H1 (cell line): ENCODE measurements around the gene MYO7B. TPM values are rescaled to one million over a fixed set of nuclear protein-coding genes. Genes with fewer than 3 reads are reported as not detected.

Experiments
- CTCF ChIA-PET: fragments of 300-600 bp; sonication (Branson Sonifier 250); formaldehyde crosslinking; loops from one replicate; lab custom pipeline; 2021; ENCODE audit not compliant: partially characterized antibody; lab: Charles Lee
- POLR2A ChIA-PET: fragments of 300-600 bp; sonication (Branson Sonifier 250); formaldehyde crosslinking; loops from one replicate; lab custom pipeline; 2021; ENCODE audit warnings: inconsistent platforms; ENCODE audit not compliant: partially characterized antibody; lab: Charles Lee
- DNase-seq, 2 experiments: peaks; one replicate each; pipeline versions ENCODE4 v3.0.0 to v3.0.0-alpha.2; 2010 to 2022; ENCODE audit warnings: low spot score in 2 of 2, low read depth in 1 of 2, mixed read lengths in 1 of 2
- FAIRE-seq: peaks from 2 replicates; lab custom pipeline; 2011; peaks lifted over from hg19 to GRCh38; lab: Jason Lieb, UNC
- H2AFZ ChIP-seq: 2 replicates; pipeline ENCODE4 v1.8.1; 2012; ENCODE audit warnings: low read length, inconsistent platforms
- H2AK5ac ChIP-seq: 2 replicates; pipeline ENCODE4 v1.6.1; 2013; ENCODE audit warnings: low read depth, low read length
- H2BK120ac ChIP-seq: replicated peaks from 2 replicates; pipeline ENCODE3; 2013; ENCODE audit warnings: low read depth, low read length, inconsistent platforms
- H2BK12ac ChIP-seq: 2 replicates; pipeline ENCODE4 v1.6.1; 2013; ENCODE audit warnings: low read depth, low read length
- H2BK15ac ChIP-seq: 2 replicates; pipeline ENCODE4 v1.6.1; 2013; ENCODE audit warnings: low read length
- H2BK20ac ChIP-seq: 2 replicates; pipeline ENCODE4 v1.6.1; 2013; ENCODE audit warnings: low read length
- H2BK5ac ChIP-seq: 2 replicates; pipeline ENCODE4 v1.6.1; 2013; ENCODE audit warnings: low read depth, low read length
- H3K14ac ChIP-seq: 2 replicates; pipeline ENCODE4 v1.6.1; 2013; ENCODE audit warnings: inconsistent platforms; ENCODE audit not compliant: insufficient read length
- H3K18ac ChIP-seq: 2 replicates; pipeline ENCODE4 v1.6.1; 2013; ENCODE audit warnings: low read length; ENCODE audit errors: extremely low read depth
- H3K23ac ChIP-seq: 2 replicates; pipeline ENCODE4 v1.6.1; 2013; ENCODE audit warnings: inconsistent platforms; ENCODE audit not compliant: insufficient read length
- H3K23me2 ChIP-seq: 2 replicates; pipeline ENCODE4 v1.6.1; 2013; ENCODE audit warnings: low read depth, low read length
- H3K27ac ChIP-seq: 2 replicates; pipeline ENCODE4 v1.6.1; 2011; ENCODE audit warnings: low read depth, low read length, inconsistent platforms
- H3K27me3 ChIP-seq, 4 experiments: replicated peaks in 1 of 4; 1 replicate in 1 of 4; 2 replicates in 3 of 4; pipeline versions ENCODE4 v1.6.1 to v1.8.1; 2011 to 2013; ENCODE audit warnings: low read length in 3 of 4, mild to moderate bottlenecking in 3 of 4, inconsistent platforms in 2 of 4, mixed read lengths in 2 of 4, moderate library complexity in 1 of 4; ENCODE audit not compliant: control insufficient read depth in 3 of 4, insufficient read depth in 3 of 4; ENCODE audit errors: extremely low read depth in 1 of 4
- H3K36me3 ChIP-seq, 4 experiments: 2 replicates each; pipeline versions ENCODE4 v1.6.1 to v1.8.1; 2011 to 2013; ENCODE audit warnings: mild to moderate bottlenecking in 4 of 4, low read length in 3 of 4, moderate library complexity in 2 of 4, control low read depth in 1 of 4, inconsistent platforms in 1 of 4; ENCODE audit not compliant: insufficient read depth in 4 of 4, control insufficient read depth in 2 of 4
- H3K4ac ChIP-seq: replicated peaks from 2 replicates; pipeline ENCODE3; 2013; ENCODE audit warnings: low read length, low read depth, mixed read lengths, inconsistent platforms; ENCODE audit not compliant: insufficient read length
- H3K4me1 ChIP-seq, 4 experiments: replicated peaks in 1 of 4; 1 replicate in 1 of 4; 2 replicates in 3 of 4; pipeline versions ENCODE4 v1.6.1 to v1.8.1; 2011 to 2013; ENCODE audit warnings: low read length in 3 of 4, inconsistent platforms in 2 of 4, mixed read lengths in 1 of 4; ENCODE audit not compliant: insufficient read depth in 4 of 4, control insufficient read depth in 3 of 4
- H3K4me2 ChIP-seq, 2 experiments: 2 replicates each; pipeline versions ENCODE4 v1.6.1 to v1.8.1; 2011 to 2013; ENCODE audit warnings: low read depth in 2 of 2, low read length in 2 of 2, control low read depth in 1 of 2, inconsistent platforms in 1 of 2, mild to moderate bottlenecking in 1 of 2; ENCODE audit not compliant: insufficient read depth in 1 of 2
- H3K4me3 ChIP-seq, 4 experiments: fragments of 200-600, 300-600 bp in 1 of 4; sonication (generic), shearing (Covaris generic), sonication (Bioruptor Twin) in 1 of 4; 2 replicates each; pipeline versions ENCODE4 v1.5.1 to v1.8.1; 2011 to 2016; ENCODE audit warnings: low read length in 4 of 4, low read depth in 3 of 4, control low read depth in 2 of 4, inconsistent platforms in 2 of 4, mild to moderate bottlenecking in 2 of 4, mixed read lengths in 1 of 4, moderate library complexity in 1 of 4; ENCODE audit not compliant: insufficient read depth in 2 of 4; ENCODE audit errors: extremely low read depth in 1 of 4
- H3K56ac ChIP-seq: replicated peaks from 2 replicates; pipeline ENCODE3; 2013; ENCODE audit warnings: low read depth, mild to moderate bottlenecking, mixed read lengths, low read length, inconsistent platforms; ENCODE audit not compliant: insufficient read length
- H3K79me1 ChIP-seq: 2 replicates; pipeline ENCODE4 v1.6.1; 2013; ENCODE audit warnings: low read depth, low read length, control low read depth
- H3K79me2 ChIP-seq, 2 experiments: 2 replicates each; pipeline versions ENCODE4 v1.6.1 to v1.8.1; 2012 to 2013; ENCODE audit warnings: low read length in 2 of 2, mild to moderate bottlenecking in 2 of 2, inconsistent platforms in 1 of 2; ENCODE audit not compliant: insufficient read depth in 2 of 2, control insufficient read depth in 1 of 2
- H3K9ac ChIP-seq, 4 experiments: replicated peaks in 1 of 4; 1 replicate in 1 of 4; 2 replicates in 3 of 4; pipeline versions ENCODE4 v1.6.1 to v1.8.1; 2011 to 2013; ENCODE audit warnings: low read depth in 3 of 4, low read length in 3 of 4, control low read depth in 2 of 4, mild to moderate bottlenecking in 2 of 4, moderate library complexity in 2 of 4, inconsistent platforms in 1 of 4; ENCODE audit errors: extremely low read depth in 1 of 4
- H3K9me3 ChIP-seq, 2 experiments: 2 replicates each; pipeline versions ENCODE4 v1.6.1 to v1.8.1; 2012 to 2013; ENCODE audit warnings: mild to moderate bottlenecking in 2 of 2, moderate library complexity in 2 of 2, control low read depth in 1 of 2, inconsistent platforms in 1 of 2, low read depth in 1 of 2, low read length in 1 of 2, mixed read lengths in 1 of 2; ENCODE audit not compliant: insufficient read depth in 2 of 2
- H4K20me1 ChIP-seq, 2 experiments: replicated peaks in 1 of 2; 2 replicates each; pipeline versions ENCODE3 to v1.8.1; 2011 to 2013; ENCODE audit warnings: inconsistent platforms in 2 of 2, low read length in 2 of 2, mild to moderate bottlenecking in 1 of 2; ENCODE audit not compliant: insufficient read depth in 2 of 2, control insufficient read depth in 1 of 2
- H4K5ac ChIP-seq: 2 replicates; pipeline ENCODE4 v1.6.1; 2013; ENCODE audit warnings: low read length, low read depth, mixed read lengths, inconsistent platforms; ENCODE audit not compliant: insufficient read length
- H4K8ac ChIP-seq: 2 replicates; pipeline ENCODE4 v1.8.0; 2013; ENCODE audit warnings: mild to moderate bottlenecking, moderate library complexity, low read length, inconsistent platforms; ENCODE audit not compliant: insufficient read depth; ENCODE audit errors: extremely low read depth
- H4K91ac ChIP-seq: replicated peaks from 2 replicates; pipeline ENCODE3; 2013; ENCODE audit warnings: low read length, mixed read lengths, inconsistent platforms; ENCODE audit not compliant: insufficient read length
- JUND ChIP-seq: IDR thresholded peaks from 2 replicates; pipeline ENCODE4 v1.6.1; 2011; ENCODE audit warnings: mild to moderate bottlenecking, improper control_type of control experiment, low read length
- POLR2AphosphoS5 ChIP-seq: IDR thresholded peaks from 2 replicates; pipeline ENCODE4 v1.6.1; 2011; ENCODE audit warnings: low read depth, low read length
- SP2 ChIP-seq: IDR thresholded peaks from 2 replicates; pipeline ENCODE4 v1.6.1; 2012; ENCODE audit warnings: mild to moderate bottlenecking, low read length, inconsistent platforms
- TCF12 ChIP-seq: IDR thresholded peaks from 2 replicates; pipeline ENCODE4 v1.6.1; 2011; ENCODE audit warnings: low read depth, mild to moderate bottlenecking, low read length
- WGBS, 2 experiments: shearing (Covaris generic) in 1 of 2; methylation state at CpG; one replicate each; pipeline versions ENCODE4 v1.1.6 to v1.1.7; 2013 to 2015; ENCODE audit warnings: low lambda C conversion rate in 2 of 2, mixed read lengths in 2 of 2, inconsistent platforms in 1 of 2, low coverage in 1 of 2, missing lambda C conversion rate in 1 of 2; ENCODE audit not compliant: insufficient replicate concordance in 2 of 2, insufficient coverage in 1 of 2, insufficient read length in 1 of 2; ENCODE audit errors: extremely low coverage in 1 of 2, missing lambda C conversion rate in 1 of 2; 5-methylcytosine and 5-hydroxymethylcytosine counted together
- polyA plus RNA-seq, 7 experiments: library from polyadenylated mRNA; depleted of rRNA in 3 of 7; stranded (reverse) in 5 of 7; unstranded in 2 of 7; fragments of >200 nt in 5 of 7; fragments of 200-250 nt in 2 of 7; gene quantifications; 1 replicate in 5 of 7; 2 replicates in 1 of 7; 4 replicates in 1 of 7; pipeline versions ENCODE4 v1.2.1 to v1.2.3, GENCODE V29; 2011 to 2013; ENCODE audit warnings: missing spikeins in 2 of 7, mixed read lengths in 2 of 7
- total RNA-seq: library from RNA; stranded (reverse); fragmentation: NEBNext Ultra II Directional; extraction: Animal tissue kit (Norgen Biotek cat#: 25700); gene quantifications from 2 replicates; pipeline ENCODE4 v1.2.1, GENCODE V29; 2021

Gene MYO7B
- total and polyA plus RNA-seq, 2 of the 8 experiments (the other 6 are each of a cell fraction or from before 2014, with no cell fraction given), result not detected

- Histone ChIP-seq H2BK12ac (no peak overlapping the region), H3K23ac (no peak overlapping the region), H3K14ac (no peak overlapping the region), H3K4me1 (peaks cover 7 to 12% (median 8%) of the 10 kb centered on the region in 4 experiments; a peak in 6 of 7 replicates), H4K5ac (no peak overlapping the region), H3K4me2 (no peak overlapping the region; a peak in 1 of 4 replicates), H3K18ac (no peak overlapping the region), H3K4ac (no peak overlapping the region), H3K79me2 (peaks cover 28 to 100% of the 10 kb centered on the region in 2 experiments), H2BK20ac (no peak overlapping the region), H2AFZ (no peak overlapping the region), H3K9me3 (no peaks in the 10 kb centered on the region), H3K36me3 (peaks cover 0 to 14% (median 2%) of the 10 kb centered on the region in 4 experiments; a peak in 4 of 8 replicates), H4K8ac (no peak overlapping the region), H2BK5ac (0 out of 2 replicates have a peak overlapping the region, but pooled peaks have one; percentile 29), H4K91ac (no peak overlapping the region), H3K79me1 (0 out of 2 replicates have a peak, but pooled peaks cover 4% of the 10 kb centered on the region), H2BK15ac (no peak overlapping the region), H4K20me1 (peaks cover 32 to 34% of the 10 kb centered on the region in 2 experiments), H3K4me3 (no peak overlapping the region), H2AK5ac (no peak overlapping the region), H3K27me3 (no peaks in the 10 kb centered on the region), H3K9ac (no peak overlapping the region), H3K27ac (no peak overlapping the region), H3K56ac (no peak overlapping the region), H2BK120ac (no peak overlapping the region), H3K23me2 (no peaks in the 10 kb centered on the region)
- DNase-seq (no peak), FAIRE-seq (no peak)
- TF ChIP-seq SP2 (no peak), TCF12 (no peak), JUND (no peak), POLR2AphosphoS5 (0 out of 2 replicates have a peak, but pooled peaks have one; percentile 33)
- ChIA-PET POLR2A (interaction anchor here (0.6 to 6.9 kb wide), 5 partner anchors 12 to 237 kb away, joined by 3 to 48 read pairs (median 3); partner anchors contain the start of genes IWS1 and SFT2D3), CTCF (interaction anchor here (1.2 to 1.4 kb wide), 2 partner anchors 14 to 190 kb away, joined by 4 read pairs; no protein-coding TSS in a partner anchor)
- WGBS, 2 experiments, result 91% methylated on average over 13 of the region's 13 CpGs; no CpG with 5 or more reads in 1 of the 2 experiments
Observed at GRCh38 chr2:127514485-127514884, 21.0 kb upstream of the MYO7B start.
